SK-N-SH treated with all-trans-retinoic acid at 6 μM for 48 hours (cell line): ENCODE measurements around the gene MPDZ.

Experiments
- ATAC-seq: fragments of 200-7000 bp; cut with Tn5 transposase; 3 replicates; pipeline ENCODE4 v1.9.1; 2020; ENCODE audit warnings: mild to moderate bottlenecking, moderate library complexity
- ARNTL ChIP-seq: fragments of 450-650 bp; formaldehyde crosslinking; IDR thresholded peaks from 2 replicates; pipeline ENCODE4 v1.5.0; 2020; ENCODE audit warnings: low read depth, mild to moderate bottlenecking, moderate library complexity, borderline replicate concordance
- BACH2 ChIP-seq: fragments of 250-450 bp; sonication (Bioruptor Pico); IDR thresholded peaks from 2 replicates; pipeline ENCODE4 v1.9.0; 2021; ENCODE audit warnings: mild to moderate bottlenecking, borderline replicate concordance
- CREB5 ChIP-seq: fragments of 250-450 bp; sonication (Bioruptor Pico); IDR thresholded peaks from 2 replicates; pipeline ENCODE4 v1.5.1; 2020; ENCODE audit warnings: low read depth, mild to moderate bottlenecking, moderate library complexity
- CSDC2 ChIP-seq: fragments of 250-450 bp; sonication (Bioruptor Pico); IDR thresholded peaks from 2 replicates; pipeline ENCODE4 v1.5.0; 2020; ENCODE audit warnings: mild to moderate bottlenecking, moderate library complexity
- ESRRG ChIP-seq: fragments of 250-450 bp; sonication (Bioruptor Pico); IDR thresholded peaks from 2 replicates; pipeline ENCODE4 v1.6.1; 2021; ENCODE audit warnings: mild to moderate bottlenecking
- GLIS3 ChIP-seq: fragments of 250-450 bp; sonication (Bioruptor Pico); IDR thresholded peaks from 2 replicates; pipeline ENCODE4 v1.5.0; 2020; ENCODE audit warnings: mild to moderate bottlenecking, moderate library complexity
- ISL1 ChIP-seq: fragments of 250-450 bp; sonication (Bioruptor Pico); IDR thresholded peaks from 2 replicates; pipeline ENCODE4 v2.1.2; 2022; ENCODE audit warnings: mild to moderate bottlenecking, moderate library complexity
- OSR1 ChIP-seq: fragments of 250-450 bp; sonication (Bioruptor Pico); IDR thresholded peaks from 2 replicates; pipeline ENCODE4 v1.8.0; 2022; ENCODE audit warnings: moderate library complexity, mild to moderate bottlenecking, inconsistent platforms
- PATZ1 ChIP-seq: fragments of 250-450 bp; sonication (Bioruptor Pico); IDR thresholded peaks from 2 replicates; pipeline ENCODE4 v1.8.0; 2020; ENCODE audit warnings: mild to moderate bottlenecking, moderate library complexity, borderline replicate concordance
- PPARA ChIP-seq: fragments of 250-450 bp; sonication (Bioruptor Pico); IDR thresholded peaks from 2 replicates; pipeline ENCODE4 v1.5.0; 2020; ENCODE audit warnings: mild to moderate bottlenecking, borderline replicate concordance
- RARB ChIP-seq: fragments of 250-450 bp; sonication (Bioruptor Pico); IDR thresholded peaks from 2 replicates; pipeline ENCODE4 v1.8.0; 2021; ENCODE audit warnings: mild to moderate bottlenecking, moderate library complexity
- SNAI2 ChIP-seq: fragments of 250-450 bp; sonication (Bioruptor Pico); IDR thresholded peaks from 2 replicates; pipeline ENCODE4 v1.5.0; 2020; ENCODE audit warnings: mild to moderate bottlenecking, moderate library complexity
- TOX ChIP-seq: fragments of 250-450 bp; sonication (Bioruptor Pico); IDR thresholded peaks from 2 replicates; pipeline ENCODE4 v1.8.0; 2021; ENCODE audit warnings: mild to moderate bottlenecking, moderate library complexity, borderline replicate concordance
- TSHZ2 ChIP-seq: fragments of 250-450 bp; sonication (Bioruptor Pico); IDR thresholded peaks from 2 replicates; pipeline ENCODE4 v1.5.0; 2020; ENCODE audit warnings: mild to moderate bottlenecking, moderate library complexity
- ZFP3 ChIP-seq: fragments of 250-450 bp; sonication (Bioruptor Pico); IDR thresholded peaks from 2 replicates; pipeline ENCODE4 v1.5.0; 2020; ENCODE audit warnings: mild to moderate bottlenecking, moderate library complexity
- ZFP30 ChIP-seq: fragments of 450-650 bp; formaldehyde crosslinking; IDR thresholded peaks from 2 replicates; pipeline ENCODE4 v1.5.0; 2022; ENCODE audit warnings: mild to moderate bottlenecking, moderate library complexity
- ZNF565 ChIP-seq: fragments of 450-650 bp; formaldehyde crosslinking; conservative IDR thresholded peaks from 2 replicates; pipeline ENCODE4 v1.5.0; 2020; ENCODE audit warnings: low read depth, mild to moderate bottlenecking, moderate library complexity
- ZNF70 ChIP-seq: fragments of 450-650 bp; formaldehyde crosslinking; IDR thresholded peaks from 2 replicates; pipeline ENCODE4 v1.5.0; 2020; ENCODE audit warnings: mild to moderate bottlenecking, moderate library complexity
- ZNF8 ChIP-seq: fragments of 450-650 bp; formaldehyde crosslinking; IDR thresholded peaks from 2 replicates; pipeline ENCODE4 v1.5.0; 2020; ENCODE audit warnings: mild to moderate bottlenecking, moderate library complexity
- TF ChIP-seq, protein P1 (sequence below): fragments of 250-450 bp; sonication (Bioruptor Pico); IDR thresholded peaks from 2 replicates; pipeline ENCODE4 v1.8.0; 2021; ENCODE audit warnings: low read depth, mild to moderate bottlenecking, moderate library complexity, borderline replicate concordance
- TF ChIP-seq, protein P2 (sequence below): fragments of 250-450 bp; sonication (Bioruptor Pico); IDR thresholded peaks from 2 replicates; pipeline ENCODE4 v1.5.1; 2021; ENCODE audit warnings: mild to moderate bottlenecking, moderate library complexity

The MPDZ gene

GRCh38 chr9:13189362-13189761 lies 90.1 kb downstream of the MPDZ start:
- no peak for ATAC-seq

GRCh38 chr9:13186774-13187173 lies 92.7 kb downstream of the MPDZ start:
- no peak for ATAC-seq
- TF ChIP-seq ZFP30 (no peak), BACH2 (CRISPR knock-in tag) (no peak), OSR1 (no peak), ISL1 (CRISPR knock-in tag) (no peak), CSDC2 (CRISPR knock-in tag) (no peak), SNAI2 (CRISPR knock-in tag) (no peak), GLIS3 (CRISPR knock-in tag) (no peak), ZNF565 (CRISPR knock-in tag) (no peak), ESRRG (CRISPR knock-in tag) (no peak), TOX (CRISPR knock-in tag) (no peak), ZNF8 (CRISPR knock-in tag) (no peak)
- TF ChIP-seq, protein P1, sequence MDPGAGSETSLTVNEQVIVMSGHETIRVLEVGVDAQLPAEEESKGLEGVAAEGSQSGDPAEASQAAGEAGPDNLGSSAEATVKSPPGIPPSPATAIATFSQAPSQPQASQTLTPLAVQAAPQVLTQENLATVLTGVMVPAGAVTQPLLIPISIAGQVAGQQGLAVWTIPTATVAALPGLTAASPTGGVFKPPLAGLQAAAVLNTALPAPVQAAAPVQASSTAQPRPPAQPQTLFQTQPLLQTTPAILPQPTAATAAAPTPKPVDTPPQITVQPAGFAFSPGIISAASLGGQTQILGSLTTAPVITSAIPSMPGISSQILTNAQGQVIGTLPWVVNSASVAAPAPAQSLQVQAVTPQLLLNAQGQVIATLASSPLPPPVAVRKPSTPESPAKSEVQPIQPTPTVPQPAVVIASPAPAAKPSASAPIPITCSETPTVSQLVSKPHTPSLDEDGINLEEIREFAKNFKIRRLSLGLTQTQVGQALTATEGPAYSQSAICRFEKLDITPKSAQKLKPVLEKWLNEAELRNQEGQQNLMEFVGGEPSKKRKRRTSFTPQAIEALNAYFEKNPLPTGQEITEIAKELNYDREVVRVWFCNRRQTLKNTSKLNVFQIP (CRISPR knock-in tag), result no peak
- TF ChIP-seq, all 23 proteins: peak for 0

More at GRCh38 chr9:13189362-13189761, 90.1 kb downstream of the MPDZ start:
- TF ChIP-seq RARB (no peak), BACH2 (CRISPR knock-in tag) (no peak), CREB5 (no peak), PPARA (CRISPR knock-in tag) (no peak)

DNA sequence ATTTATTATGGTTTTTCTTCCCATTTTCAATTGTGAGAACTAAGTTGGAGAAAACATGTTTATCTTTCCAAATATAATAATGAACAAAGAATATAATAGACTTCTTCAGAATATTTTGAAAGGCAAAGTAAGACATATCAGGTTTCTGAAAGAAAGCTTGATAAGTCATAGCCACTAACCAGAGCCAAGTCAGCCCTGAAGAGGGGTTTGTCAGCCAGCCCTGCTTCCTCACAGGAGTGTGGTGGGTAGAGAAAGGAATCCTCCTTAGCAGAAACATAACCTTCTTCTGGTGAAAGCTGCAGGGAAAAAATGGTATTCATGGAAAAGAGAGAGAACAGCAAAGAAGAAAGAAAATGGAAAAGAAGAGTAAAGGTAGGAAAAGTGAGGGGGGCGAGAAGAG lies 93.4 kb downstream of the MPDZ start:
- ATAC-seq, result no peak
- TF ChIP-seq ARNTL (CRISPR knock-in tag) (no peak), GLIS3 (CRISPR knock-in tag) (no peak), ZFP3 (CRISPR knock-in tag) (no peak), ZNF8 (CRISPR knock-in tag) (no peak), TSHZ2 (CRISPR knock-in tag) (no peak), OSR1 (no peak), ISL1 (CRISPR knock-in tag) (no peak), PATZ1 (CRISPR knock-in tag) (no peak), ZNF70 (no peak), SNAI2 (CRISPR knock-in tag) (no peak), ZFP30 (no peak), ZNF565 (CRISPR knock-in tag) (no peak), RARB (no peak), PPARA (CRISPR knock-in tag) (no peak), CSDC2 (CRISPR knock-in tag) (no peak), BACH2 (CRISPR knock-in tag) (no peak)
- TF ChIP-seq, protein P2, sequence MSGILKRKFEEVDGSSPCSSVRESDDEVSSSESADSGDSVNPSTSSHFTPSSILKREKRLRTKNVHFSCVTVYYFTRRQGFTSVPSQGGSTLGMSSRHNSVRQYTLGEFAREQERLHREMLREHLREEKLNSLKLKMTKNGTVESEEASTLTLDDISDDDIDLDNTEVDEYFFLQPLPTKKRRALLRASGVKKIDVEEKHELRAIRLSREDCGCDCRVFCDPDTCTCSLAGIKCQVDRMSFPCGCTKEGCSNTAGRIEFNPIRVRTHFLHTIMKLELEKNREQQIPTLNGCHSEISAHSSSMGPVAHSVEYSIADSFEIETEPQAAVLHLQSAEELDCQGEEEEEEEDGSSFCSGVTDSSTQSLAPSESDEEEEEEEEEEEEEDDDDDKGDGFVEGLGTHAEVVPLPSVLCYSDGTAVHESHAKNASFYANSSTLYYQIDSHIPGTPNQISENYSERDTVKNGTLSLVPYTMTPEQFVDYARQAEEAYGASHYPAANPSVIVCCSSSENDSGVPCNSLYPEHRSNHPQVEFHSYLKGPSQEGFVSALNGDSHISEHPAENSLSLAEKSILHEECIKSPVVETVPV (CRISPR knock-in tag), result no peak
- TF ChIP-seq, protein P1 (CRISPR knock-in tag), result no peak
